Esophagus (tissue), 2 donors: ENCODE data around the gene ZKSCAN5. TPM values are rescaled to one million over a fixed set of nuclear protein-coding genes. Genes with fewer than 3 reads are reported as not detected.
"Not testable (repeated sequence)": the region's sequence is repeated elsewhere in the genome, so short reads cannot be mapped to it uniquely, and the experiment has no call there.

Experiments used
- H3K27ac ChIP-seq, 2 donors: one replicate each; pipeline ENCODE4 v1.5.1; 2013; ENCODE audit warnings: low read depth in 2 of 2, mild to moderate bottlenecking in 2 of 2, inconsistent platforms in 1 of 2, low read length in 1 of 2, moderate library complexity in 1 of 2
- H3K27me3 ChIP-seq, 2 donors: one replicate each; pipeline ENCODE4 v1.6.1; 2013; ENCODE audit warnings: low read length in 2 of 2, control low read depth in 1 of 2, mild to moderate bottlenecking in 1 of 2; ENCODE audit not compliant: insufficient read depth in 2 of 2, control insufficient read depth in 1 of 2
- H3K36me3 ChIP-seq, 2 donors: one replicate each; pipeline ENCODE4 v1.6.1; 2013; ENCODE audit warnings: low read length in 1 of 2; ENCODE audit not compliant: control insufficient read depth in 2 of 2, insufficient read depth in 2 of 2
- H3K4me1 ChIP-seq, 2 donors: one replicate each; pipeline ENCODE4 v1.6.1; 2013; ENCODE audit warnings: low read length in 1 of 2; ENCODE audit not compliant: control insufficient read depth in 2 of 2, insufficient read depth in 2 of 2
- H3K4me3 ChIP-seq, 2 donors: one replicate each; pipeline ENCODE4 v1.5.1; 2013; ENCODE audit warnings: low read length in 2 of 2, mild to moderate bottlenecking in 2 of 2, low read depth in 1 of 2, moderate library complexity in 1 of 2
- H3K9me3 ChIP-seq, 2 donors: one replicate each; pipeline ENCODE4 v1.6.1; 2013; ENCODE audit warnings: mild to moderate bottlenecking in 2 of 2, low read depth in 1 of 2, low read length in 1 of 2, moderate library complexity in 1 of 2; ENCODE audit not compliant: control insufficient read depth in 2 of 2, insufficient read depth in 1 of 2
- WGBS, 2 donors: extraction: QIAGEN DNeasy Blood & Tissue Kit; methylation state at CpG; one replicate each; pipeline ENCODE4 v1.1.7; 2013; 5-methylcytosine and 5-hydroxymethylcytosine counted together
- polyA plus RNA-seq, 2 donors: library from polyadenylated mRNA; stranded (reverse); fragments of 200-250 nt; gene quantifications; one replicate each; pipeline ENCODE4 v1.2.3, GENCODE V29; 2013
- donor health status: healthy with polysubstance abuse.
- donor health status: Bipolar disorder and iron deficiency.

The ZKSCAN5 gene
- polyA plus RNA-seq, 2 donors = 2.2 to 2.5 TPM

GRCh38 chr7:99571768-99572167 lies 67.3 kb downstream of the ZKSCAN5 start:
- peaks cover 0 to 6% of the 10 kb centered on the region in 2 donors for H3K36me3 ChIP-seq
- H3K27me3 ChIP-seq = no peaks in the 10 kb centered on the region
- WGBS, 2 donors = 80 to 95% methylated on average over 3 of the region's 3 CpGs
- H3K9me3 ChIP-seq = no peaks in the 10 kb centered on the region
- H3K4me3 ChIP-seq = no peak overlapping the region
- H3K4me1 ChIP-seq = no peaks in the 10 kb centered on the region
- no peak overlapping the region for H3K27ac ChIP-seq

DNA sequence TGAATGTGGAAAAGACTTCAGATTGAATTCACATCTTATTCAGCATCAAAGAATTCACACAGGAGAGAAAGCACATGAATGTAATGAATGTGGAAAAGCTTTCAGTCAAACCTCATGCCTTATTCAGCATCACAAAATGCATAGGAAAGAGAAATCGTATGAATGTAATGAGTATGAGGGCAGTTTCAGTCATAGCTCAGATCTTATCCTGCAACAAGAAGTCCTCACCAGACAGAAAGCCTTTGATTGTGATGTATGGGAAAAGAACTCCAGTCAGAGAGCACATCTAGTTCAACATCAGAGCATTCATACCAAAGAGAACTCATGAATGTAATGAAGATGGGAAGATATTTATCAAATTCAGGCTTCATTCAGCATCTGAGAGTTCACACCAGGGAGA lies 68.8 kb downstream of the ZKSCAN5 start:
- no peak overlapping the region for H3K4me3 ChIP-seq
- H3K27me3 ChIP-seq = no peaks in the 10 kb centered on the region
- 81 to 93% methylated on average over 1 of the region's 1 CpG for WGBS, 2 donors
- no peaks in the 10 kb centered on the region for H3K4me1 ChIP-seq
- H3K27ac ChIP-seq = no peak overlapping the region
- no peaks in the 10 kb centered on the region for H3K9me3 ChIP-seq
- H3K36me3 ChIP-seq = peaks cover 0 to 6% of the 10 kb centered on the region in 2 donors

DNA sequence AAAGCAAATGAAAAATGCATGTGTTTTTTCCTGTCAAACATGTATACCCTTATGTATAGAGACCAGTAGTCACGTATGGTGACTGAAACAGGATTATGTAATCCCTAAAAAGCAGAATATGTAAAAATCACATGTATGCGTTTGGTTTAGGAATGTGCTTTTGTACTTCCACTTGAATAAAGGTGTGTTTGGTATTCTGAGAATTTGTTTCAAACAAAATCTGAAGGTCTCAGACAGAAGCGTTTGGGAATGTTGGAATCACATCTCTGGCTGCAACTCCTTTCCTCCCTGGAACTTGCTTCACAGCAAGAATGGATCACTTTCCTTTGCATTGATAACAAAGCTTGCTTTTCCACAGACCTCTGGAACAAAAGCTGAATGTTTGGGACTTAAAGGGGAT lies 71.8 kb downstream of the ZKSCAN5 start:
- Histone ChIP-seq H3K27me3 (no peaks in the 10 kb centered on the region), H3K9me3 (no peaks in the 10 kb centered on the region), H3K4me1 (peaks cover 0 to 5% of the 10 kb centered on the region in 2 donors), H3K4me3 (no peak overlapping the region), H3K36me3 (peaks cover 0 to 4% of the 10 kb centered on the region in 2 donors), H3K27ac (no peak overlapping the region)
- 71 to 80% methylated on average over 3 of the region's 3 CpGs for WGBS, 2 donors

GRCh38 chr7:99579281-99579955 lies 75.0 kb downstream of the ZKSCAN5 start:
- Histone ChIP-seq H3K27ac (no peak overlapping the region), H3K4me1 (peaks cover 0 to 5% of the 10 kb centered on the region in 2 donors)
- 41 to 43% methylated on average over 10 of the region's 10 CpGs for WGBS, 2 donors

GRCh38 chr7:99579956-99580777 lies 75.7 kb downstream of the ZKSCAN5 start:
- WGBS, 2 donors = 2 to 3% methylated on average over 42 to 54 of the region's 54 CpGs
- Histone ChIP-seq H3K4me3 (peak overlapping the region; percentile 58 to 59), H3K27me3 (no peaks in the 10 kb centered on the region), H3K9me3 (no peaks in the 10 kb centered on the region), H3K4me1 (peaks cover 0 to 5% of the 10 kb centered on the region in 2 donors), H3K36me3 (no peaks in the 10 kb centered on the region), H3K27ac (peak overlapping the region in 1 of 2 donors; percentile 36)

More at GRCh38 chr7:99579281-99579955, 75.0 kb downstream of the ZKSCAN5 start:
- Histone ChIP-seq H3K36me3 (no peaks in the 10 kb centered on the region), H3K4me3 (peak overlapping the region; percentile 58 to 59), H3K9me3 (no peaks in the 10 kb centered on the region), H3K27me3 (no peaks in the 10 kb centered on the region)

DNA sequence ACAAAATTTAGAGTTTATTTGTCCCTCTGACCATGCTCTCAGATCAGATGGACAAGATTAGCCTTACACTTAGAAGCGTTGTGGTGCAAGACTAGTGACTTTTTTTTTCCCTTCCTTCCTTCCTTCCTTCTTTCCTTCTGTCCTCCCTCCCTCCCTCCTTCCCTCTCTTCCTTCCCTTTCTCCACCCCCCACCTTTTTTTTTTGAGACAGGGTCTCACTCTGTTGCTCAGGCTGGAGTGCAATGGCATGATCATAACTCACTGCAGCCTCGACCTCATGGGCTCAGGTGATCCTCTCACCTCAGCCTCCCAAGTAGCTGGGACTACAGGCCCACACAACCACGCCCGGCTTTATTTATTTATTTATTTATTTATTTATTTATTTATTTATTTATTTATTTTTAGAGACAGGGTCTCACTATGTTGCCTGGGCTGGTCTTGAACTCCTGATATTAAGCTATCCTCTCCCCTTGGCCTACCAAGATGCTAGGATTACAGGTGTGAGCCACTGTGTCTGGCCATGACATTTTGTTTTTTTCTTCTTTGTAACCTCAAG lies 76.4 kb downstream of the ZKSCAN5 start:
- not testable (repeated sequence) for H3K27ac ChIP-seq, H3K4me1 ChIP-seq, H3K27me3 ChIP-seq, H3K36me3 ChIP-seq, H3K9me3 ChIP-seq
- peak overlapping the region in 1 of 2 donors; percentile 58 for H3K4me3 ChIP-seq
- WGBS, 2 donors = 53 to 57% methylated on average over 4 of the region's 4 CpGs

Other genes starting within 250 kb of the ZKSCAN5 start
- under 1 TPM in 1 of 2 donors, not detected in 1; 0.04 TPM for gene MYH16, start 231.8 kb upstream of the ZKSCAN5 start, polyA plus RNA-seq
- 100 to 1,000 TPM; 150 to 209 TPM for gene ARPC1A, start 178.8 kb upstream of the ZKSCAN5 start, polyA plus RNA-seq
- gene ARPC1B, start 129.9 kb upstream of the ZKSCAN5 start, polyA plus RNA-seq = 10 to 100 TPM; 18.0 to 55.7 TPM
- 100 to 1,000 TPM; 110 to 182 TPM for gene PDAP1, start 96.1 kb upstream of the ZKSCAN5 start, polyA plus RNA-seq
- gene BUD31, start 95.7 kb upstream of the ZKSCAN5 start, polyA plus RNA-seq = 100 to 1,000 TPM in 1 of 2 donors, 10 to 100 TPM in 1; 93.8 to 100 TPM
- gene PTCD1, start 65.9 kb upstream of the ZKSCAN5 start, polyA plus RNA-seq = 1 to 10 TPM; 3.2 to 3.6 TPM
- gene CPSF4, start 65.7 kb upstream of the ZKSCAN5 start, polyA plus RNA-seq = 10 to 100 TPM; 22.5 to 24.3 TPM
- 1,000 to 10,000 TPM; 1,217 to 1,445 TPM for gene ATP5MF, start 38.5 kb upstream of the ZKSCAN5 start, polyA plus RNA-seq
- gene ZNF789, start 31.8 kb upstream of the ZKSCAN5 start, polyA plus RNA-seq = 10 to 100 TPM in 1 of 2 donors, 1 to 10 TPM in 1; 4.7 to 11.3 TPM
- gene ZNF394, start 4.4 kb upstream of the ZKSCAN5 start, polyA plus RNA-seq = 10 to 100 TPM; 15.2 to 19.8 TPM
- 1 to 10 TPM; 2.8 to 3.8 TPM for gene FAM200A, start 47.5 kb downstream of the ZKSCAN5 start, polyA plus RNA-seq
- 10 to 100 TPM; 56.9 to 80.5 TPM for gene ZNF655, start 54.0 kb downstream of the ZKSCAN5 start, polyA plus RNA-seq
- under 1 TPM; 0.66 to 0.96 TPM for gene TMEM225B, start 93.6 kb downstream of the ZKSCAN5 start, polyA plus RNA-seq
- gene ZSCAN25, start 112.3 kb downstream of the ZKSCAN5 start, polyA plus RNA-seq = 1 to 10 TPM; 4.4 to 4.5 TPM
- 10 to 100 TPM; 16.1 to 51.2 TPM for gene CYP3A5, start 175.3 kb downstream of the ZKSCAN5 start, polyA plus RNA-seq
- gene CYP3A7, start 230.5 kb downstream of the ZKSCAN5 start, polyA plus RNA-seq = under 1 TPM in 1 of 2 donors, not detected in 1; 0.02 TPM